GM11168 (cell line): ENCODE data around the gene PABPC1L.

Experiments used
- in situ Hi-C: fragments of 300-500 bp; cut with MboI; formaldehyde crosslinking; loops from one replicate; pipeline ENCODE4 v1.12.0; 2022; ENCODE audit warnings: low sequenced_read_pairs; ENCODE audit not compliant: unreplicated experiment

Gene PABPC1L

DNA sequence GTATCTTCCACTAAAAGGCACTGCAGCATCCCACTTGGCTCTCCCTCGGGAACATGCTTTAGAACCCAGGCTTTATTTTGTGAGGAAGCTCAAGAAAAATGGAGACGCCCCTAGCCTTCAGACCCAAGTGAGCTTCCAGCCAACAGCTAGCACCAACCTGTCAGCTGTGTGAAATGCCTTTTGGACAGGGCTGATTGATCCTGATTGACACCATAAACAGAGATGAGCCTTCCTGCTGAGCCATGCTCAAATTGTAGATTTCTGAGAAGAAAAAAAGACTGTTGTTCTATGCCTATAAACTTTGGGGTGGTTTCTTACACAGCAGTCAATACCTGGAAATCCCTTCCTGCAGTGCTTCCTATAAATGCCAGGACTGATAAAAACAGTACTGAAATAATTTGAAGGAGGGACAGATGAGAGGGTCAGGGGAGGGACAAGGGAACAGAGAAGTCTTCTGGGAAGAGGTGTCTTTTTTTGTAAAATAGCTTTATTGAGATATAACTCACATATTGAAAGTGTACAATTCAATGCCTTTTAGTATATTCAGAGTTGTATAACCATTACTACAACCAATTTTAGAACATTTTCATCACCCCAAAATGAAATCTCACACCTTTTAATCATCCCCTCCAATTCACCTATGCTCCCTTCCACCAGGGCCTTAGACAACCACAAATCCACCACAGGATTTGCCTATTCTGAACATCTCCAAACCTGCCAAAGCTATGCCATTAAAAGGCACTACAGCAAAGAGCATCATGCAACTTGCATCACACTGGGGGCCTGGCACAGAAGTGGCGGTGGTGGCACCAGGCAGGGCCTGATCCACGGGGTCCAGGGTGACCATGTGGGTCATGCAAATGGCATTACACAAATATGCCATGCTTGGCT is 53.7 kb downstream of the PABPC1L start:
- in situ Hi-C loops: no loop called here

DNA sequence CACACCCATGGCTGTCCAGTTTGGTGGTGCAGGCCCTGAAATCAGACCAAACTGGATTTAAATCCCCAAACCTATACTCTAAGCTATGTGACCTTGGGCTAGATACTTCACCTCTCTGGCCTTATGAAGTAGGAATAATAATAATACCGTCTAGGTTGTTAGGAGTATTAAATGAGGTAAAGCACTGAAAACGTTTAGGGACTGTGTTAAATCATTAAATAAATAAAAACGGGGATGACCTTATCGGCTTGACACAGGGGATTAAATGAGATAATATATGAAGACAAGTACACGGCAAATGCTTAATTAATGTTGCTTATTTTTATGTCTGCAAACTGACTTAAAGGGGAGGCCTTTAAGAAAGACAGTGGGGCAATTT is 55.8 kb downstream of the PABPC1L start:
- in situ Hi-C loops: no loop called here

DNA sequence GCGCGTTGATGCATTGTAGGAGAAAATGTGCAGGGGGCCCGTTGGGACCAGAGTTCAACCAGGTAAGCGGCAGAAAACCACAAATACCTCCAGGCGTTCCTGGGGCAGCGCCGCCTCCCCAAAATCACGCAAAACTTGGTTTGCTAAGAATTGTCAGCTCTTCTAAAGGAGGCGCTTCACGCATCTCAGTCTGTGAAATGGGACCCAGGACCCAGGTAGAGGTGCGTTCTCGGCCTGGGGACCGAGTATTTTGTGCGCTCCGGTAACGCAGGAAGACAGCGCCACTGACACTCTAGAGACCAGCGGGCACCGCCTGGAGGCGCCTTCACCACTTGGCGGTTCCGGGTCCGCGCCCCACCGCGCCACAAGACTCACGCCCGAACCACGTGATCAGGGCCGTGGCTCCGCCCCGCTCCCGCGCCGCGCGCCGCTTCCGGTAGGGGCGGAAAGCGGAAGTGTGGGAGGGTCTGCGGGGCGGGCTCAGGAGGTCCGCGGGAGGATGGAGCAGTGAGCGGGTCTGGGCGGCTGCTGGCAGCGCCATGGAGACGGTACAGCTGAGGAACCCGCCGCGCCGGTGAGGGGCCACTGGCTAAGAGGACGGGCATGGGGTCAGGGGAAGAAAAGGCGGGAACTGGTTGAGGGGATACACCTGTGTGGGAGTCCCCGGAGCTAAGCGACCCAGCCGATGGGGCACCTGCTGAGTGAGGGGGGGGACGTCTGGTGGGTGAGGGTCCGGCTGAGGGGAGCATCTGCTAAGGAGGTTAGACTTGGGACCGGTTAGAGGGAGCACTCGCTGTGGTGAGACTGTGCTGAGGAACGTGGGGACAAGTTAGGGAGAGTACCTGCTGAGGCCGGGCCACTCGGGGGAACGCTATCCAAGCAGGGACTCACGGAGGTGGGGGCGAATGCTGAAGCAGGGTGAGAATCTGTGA is 56.4 kb downstream of the PABPC1L start, which contains the start of gene STK4:
Gene STK4, plus strand, starts transcription at position 483 of the 932 bp plus-strand sequence. Its CDS starts 57 bp downstream, at position 540.
- in situ Hi-C loops: no loop called here

DNA sequence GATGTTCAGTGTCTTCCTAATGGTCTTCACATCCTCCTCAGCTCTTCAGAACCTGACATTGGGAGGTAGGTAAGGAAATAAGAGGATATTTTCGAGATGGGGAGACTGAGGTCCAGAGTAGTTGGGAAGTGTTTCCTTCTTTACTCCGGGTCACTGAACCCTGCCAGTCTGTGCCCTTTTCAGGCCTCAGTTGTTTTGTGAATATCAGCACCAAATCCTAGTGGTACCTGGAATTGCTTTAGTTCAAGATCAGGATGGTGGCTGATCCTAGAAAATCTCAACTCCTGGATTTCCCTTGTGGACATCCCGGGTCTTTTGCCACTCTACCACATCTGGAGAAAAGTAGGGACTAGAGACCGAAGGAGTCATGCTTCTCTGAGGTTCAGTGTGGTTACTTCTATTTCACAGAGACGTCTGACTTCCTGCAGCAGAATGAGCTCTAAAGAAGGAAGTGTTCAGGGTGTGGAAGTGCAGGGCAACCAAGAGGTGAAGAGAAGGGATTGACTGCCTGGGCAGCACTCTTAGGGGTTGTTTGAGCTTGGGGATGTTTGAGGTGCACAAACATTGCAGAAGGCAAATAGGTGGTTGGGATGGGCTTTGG is 57.4 kb downstream of the PABPC1L start:
- in situ Hi-C loops: no loop called here

DNA sequence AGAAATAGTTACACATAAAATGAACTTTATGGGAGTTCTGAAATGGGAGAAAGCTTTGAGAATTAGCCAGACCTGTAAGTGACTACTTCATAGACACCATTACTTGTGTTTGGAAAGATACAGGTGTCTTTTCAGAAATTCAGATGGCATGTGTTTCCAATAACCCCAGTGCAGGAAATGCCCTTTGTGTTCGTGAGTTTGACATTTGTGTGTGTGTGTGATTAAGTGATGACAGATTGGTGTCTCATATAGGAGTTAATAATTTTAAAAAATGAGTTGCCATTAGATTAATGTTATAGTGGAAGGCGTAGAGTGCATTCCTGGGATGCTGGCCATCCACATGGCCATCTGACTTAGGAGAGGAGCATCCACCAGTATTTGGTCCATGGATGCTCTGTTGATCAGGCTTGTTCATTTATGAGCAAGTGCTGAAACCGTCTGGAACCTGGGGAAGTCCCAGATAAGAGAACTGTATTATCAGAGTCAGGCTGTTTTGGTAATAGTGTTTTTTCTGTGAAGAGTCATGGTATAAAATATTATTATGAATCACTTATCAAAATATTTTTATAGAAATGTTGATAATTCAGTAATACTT is 59.5 kb downstream of the PABPC1L start:
- in situ Hi-C loops: no loop called here

DNA sequence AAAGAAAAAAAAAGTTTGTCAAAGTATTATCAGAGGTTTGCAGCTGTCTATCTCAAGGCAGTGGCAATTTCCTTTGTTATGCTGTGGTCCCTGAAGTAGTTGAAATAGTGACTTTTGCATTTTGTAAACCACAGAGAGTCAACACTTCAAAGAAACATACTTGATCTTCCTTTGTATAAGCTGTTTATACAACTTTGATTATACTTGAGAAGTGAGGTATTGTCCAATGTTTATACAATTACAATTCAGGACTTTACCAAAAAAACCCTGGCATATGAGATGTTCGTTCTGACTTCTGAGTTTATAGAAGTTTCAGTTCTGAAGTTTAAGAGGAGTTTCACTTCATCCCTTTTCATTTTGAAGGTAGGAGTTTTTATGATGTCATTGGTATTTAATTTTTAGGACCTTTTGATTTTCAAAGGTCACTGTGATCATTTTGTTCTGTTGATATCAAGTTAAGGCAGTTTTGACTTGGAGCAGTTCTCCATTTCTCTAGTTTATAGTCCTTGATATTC is 60.4 kb downstream of the PABPC1L start:
- in situ Hi-C loops: no loop called here

DNA sequence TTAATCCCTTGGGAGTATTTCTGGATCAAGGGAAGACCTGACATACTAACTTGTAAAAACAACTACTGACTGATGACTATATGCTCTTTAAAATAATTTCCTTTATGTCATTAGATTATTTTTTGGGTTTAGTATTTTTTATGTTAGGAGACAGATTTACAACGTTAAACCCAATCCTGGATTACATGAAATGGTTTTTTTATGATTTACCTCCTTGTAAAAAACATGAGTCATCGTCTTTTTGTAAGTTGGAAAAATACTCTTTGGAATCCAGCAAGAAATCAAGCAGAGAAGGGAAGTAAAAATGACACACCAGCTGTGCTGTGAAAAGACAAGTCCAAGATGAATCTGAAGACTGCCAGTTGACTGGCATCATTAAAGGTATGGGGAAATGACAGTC is 63.2 kb downstream of the PABPC1L start:
- in situ Hi-C loops: no loop called here

DNA sequence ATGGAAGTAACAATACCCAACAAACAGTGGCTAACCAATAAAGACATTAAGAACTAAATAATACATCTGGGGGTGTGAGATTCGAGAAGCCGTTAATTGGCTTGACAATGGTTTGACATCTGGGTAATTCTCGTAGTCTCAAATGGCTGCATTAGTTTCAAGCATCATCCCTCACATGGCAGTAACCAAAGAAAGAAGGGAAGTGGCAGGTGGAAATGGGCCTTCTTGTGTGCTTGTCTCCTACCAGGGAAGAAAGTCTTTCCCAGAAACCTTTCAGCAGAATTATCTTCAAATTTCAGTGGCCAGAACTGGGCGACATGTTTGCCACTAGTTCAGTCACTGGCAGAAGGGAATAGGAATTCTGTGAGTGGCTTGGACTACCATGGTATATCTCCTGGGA is 66.8 kb downstream of the PABPC1L start:
- in situ Hi-C loops: no loop called here

DNA sequence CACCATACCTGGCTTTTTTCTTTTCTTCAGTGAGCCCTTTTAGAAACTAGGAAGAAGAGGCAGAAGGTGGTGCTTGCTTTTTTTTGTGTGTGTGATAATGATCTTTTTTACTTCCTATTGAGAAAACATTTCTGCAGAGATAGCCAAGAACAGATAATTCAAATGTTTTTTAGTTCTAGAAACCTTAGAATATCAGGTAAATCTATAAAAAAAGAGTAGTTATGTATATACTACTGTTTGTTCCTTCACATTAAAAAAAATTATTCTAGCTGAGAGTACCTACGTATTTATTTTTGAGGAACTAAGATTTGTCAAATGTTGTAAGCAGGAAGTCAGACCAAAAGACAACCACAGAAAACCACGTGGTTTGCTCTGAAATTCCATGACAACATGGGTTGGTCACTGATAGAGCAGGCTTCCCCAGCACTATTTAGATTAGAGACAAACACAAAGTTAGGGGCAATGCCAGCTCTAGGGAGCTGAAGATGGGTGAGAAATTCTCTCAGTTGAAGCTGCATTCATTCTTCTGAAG is 69.3 kb downstream of the PABPC1L start:
- in situ Hi-C loops: no loop called here

DNA sequence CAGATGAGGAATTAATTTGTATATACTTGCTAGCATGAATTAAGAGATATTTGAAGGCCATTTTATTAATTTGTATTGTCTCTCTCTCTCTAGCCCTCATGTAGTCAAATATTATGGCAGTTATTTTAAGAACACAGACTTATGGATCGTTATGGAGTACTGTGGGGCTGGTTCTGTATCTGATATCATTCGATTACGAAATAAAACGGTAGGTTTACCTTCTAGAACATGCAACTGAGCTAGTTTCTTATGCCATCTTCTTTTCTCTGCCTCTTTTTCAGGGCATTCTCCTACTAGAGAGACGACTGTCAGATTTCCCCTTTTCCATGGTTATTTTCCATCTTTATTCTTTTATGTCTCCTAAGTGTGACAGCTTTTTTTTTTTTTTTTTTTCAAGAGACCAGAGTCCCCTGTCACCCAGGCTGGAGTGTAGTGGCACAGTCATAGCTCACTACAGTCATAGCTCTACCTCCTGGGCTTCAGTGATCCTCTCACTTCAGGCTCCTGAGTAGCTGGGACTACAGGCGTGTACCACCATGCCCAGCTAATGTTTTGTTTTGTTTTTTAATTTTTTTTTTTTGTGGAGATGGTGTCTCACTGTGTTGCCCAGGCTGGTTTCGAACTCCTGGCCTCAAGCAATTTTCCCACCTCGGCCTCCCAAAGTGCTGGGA is 72.0 kb downstream of the PABPC1L start:
- in situ Hi-C loops: no loop called here

DNA sequence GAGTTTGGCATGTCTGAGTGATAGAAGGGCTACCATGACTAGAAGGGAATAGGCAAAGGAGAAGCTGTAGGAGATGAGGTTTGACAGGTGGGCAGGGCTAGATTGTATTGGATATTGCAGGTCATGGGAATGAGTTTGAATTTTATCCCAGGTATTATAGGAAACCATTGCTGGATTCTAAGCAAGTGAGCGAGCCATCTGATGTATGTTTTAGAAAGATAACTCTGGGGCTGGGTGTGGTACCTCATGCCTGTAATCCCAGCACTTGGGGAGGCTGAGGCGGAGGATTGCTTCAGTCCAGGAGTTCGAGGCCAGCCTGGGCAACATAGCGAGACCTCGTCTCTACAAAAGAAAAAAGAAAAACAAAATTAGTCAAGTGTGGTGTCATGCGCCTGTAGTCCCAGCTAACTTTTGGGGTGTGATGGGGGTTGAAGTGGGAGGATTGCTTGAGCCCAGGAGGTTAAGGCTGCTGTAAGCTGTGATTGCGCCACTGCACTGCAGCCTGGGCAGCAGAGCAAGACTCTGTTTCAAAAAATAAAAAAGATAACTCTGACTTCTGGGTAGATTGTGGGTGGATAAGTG is 73.3 kb downstream of the PABPC1L start:
- in situ Hi-C loops: no loop called here

DNA sequence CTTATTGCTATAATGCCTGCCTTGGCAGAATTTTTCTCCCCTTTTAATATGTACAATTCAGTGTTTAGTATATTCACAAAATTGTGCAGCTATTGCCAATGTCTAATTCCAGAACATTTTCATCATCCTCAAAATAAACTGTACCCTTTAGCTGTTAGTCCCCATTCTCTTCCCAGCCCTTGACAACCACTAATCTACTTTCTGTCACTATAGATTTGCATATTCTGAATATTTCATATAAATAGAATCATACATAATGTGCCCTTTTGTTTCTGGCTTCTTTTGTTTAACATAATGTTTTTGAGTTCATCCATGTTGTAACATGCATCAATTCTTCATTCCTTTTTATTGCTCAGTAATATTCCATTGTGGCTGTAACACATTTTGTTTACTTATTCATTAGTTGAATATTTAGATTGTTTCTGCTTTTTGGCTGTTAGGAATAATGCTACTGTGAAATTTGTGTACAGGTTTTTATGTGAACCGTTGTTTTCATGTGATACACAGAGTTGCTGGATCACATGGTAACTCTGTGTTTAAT is 78.8 kb downstream of the PABPC1L start:
- in situ Hi-C loops: no loop called here
